Neural progenitor cell (in vitro differentiated cells): Measurements from ENCODE around the gene RYR3. TPM values are rescaled to one million over a fixed set of nuclear protein-coding genes. Genes with fewer than 3 reads are reported as not detected.

Source experiments
- DNase-seq: peaks from one replicate; pipeline ENCODE4 v3.0.0-alpha.2; 2016; ENCODE audit warnings: low spot score
- H2AFZ ChIP-seq: fragments of 200-600 bp; sonication (generic); replicated peaks from 2 replicates; pipeline ENCODE4 v1.6.1; 2016; ENCODE audit warnings: antibody characterized with exemption
- H3F3A ChIP-seq: fragments of 200-600 bp; sonication (generic); 2 replicates; pipeline ENCODE4 v1.6.1; 2016; ENCODE audit warnings: antibody characterized with exemption, low read depth
- H3K27ac ChIP-seq: fragments of 200-600 bp; sonication (generic); 2 replicates; pipeline ENCODE4 v1.5.1; 2016; ENCODE audit warnings: mild to moderate bottlenecking
- H3K27me3 ChIP-seq: fragments of 200-600 bp; sonication (generic); 2 replicates; pipeline ENCODE4 v1.6.1; 2016; ENCODE audit warnings: mild to moderate bottlenecking, moderate library complexity
- H3K36me3 ChIP-seq: fragments of 200-600 bp; sonication (generic); 2 replicates; pipeline ENCODE4 v1.5.1; 2016
- H3K4me1 ChIP-seq: fragments of 200-600 bp; sonication (generic); 2 replicates; pipeline ENCODE4 v1.6.1; 2016; ENCODE audit warnings: mixed run types
- H3K4me2 ChIP-seq: fragments of 200-600 bp; sonication (generic); 2 replicates; pipeline ENCODE4 v1.6.1; 2016
- H3K4me3 ChIP-seq: fragments of 200-600 bp; sonication (generic); 2 replicates; pipeline ENCODE4 v1.5.1; 2016
- H3K79me2 ChIP-seq: fragments of 200-600 bp; sonication (generic); 2 replicates; pipeline ENCODE4 v1.6.1; 2016; ENCODE audit warnings: low read depth
- H3K9ac ChIP-seq: fragments of 200-600 bp; sonication (generic); 2 replicates; pipeline ENCODE4 v1.6.1; 2016
- H3K9me3 ChIP-seq: fragments of 200-600 bp; sonication (generic); 2 replicates; pipeline ENCODE4 v1.5.1; 2016; ENCODE audit warnings: low read depth
- H4K20me1 ChIP-seq: fragments of 200-600 bp; sonication (generic); 2 replicates; pipeline ENCODE4 v1.6.1; 2016; ENCODE audit warnings: low read depth
- H3K27ac Mint-ChIP-seq: 3 replicates; pipeline ENCODE4 v1.8.0; 2021; ENCODE audit warnings: mixed read lengths
- H3K27me3 Mint-ChIP-seq: 2 replicates; pipeline ENCODE4 v1.8.0; 2022; ENCODE audit warnings: low read depth, mild to moderate bottlenecking, inconsistent platforms, moderate library complexity, mixed read lengths; ENCODE audit not compliant: insufficient read depth
- H3K36me3 Mint-ChIP-seq: 3 replicates; pipeline ENCODE4 v1.8.0; 2021; ENCODE audit warnings: mixed read lengths
- H3K4me1 Mint-ChIP-seq: 3 replicates; pipeline ENCODE4 v1.8.0; 2021; ENCODE audit warnings: mixed read lengths
- H3K4me3 Mint-ChIP-seq: 3 replicates; pipeline ENCODE4 v1.8.0; 2021; ENCODE audit warnings: mild to moderate bottlenecking, moderate library complexity, mixed read lengths
- H3K9me3 Mint-ChIP-seq: 3 replicates; pipeline ENCODE4 v1.8.0; 2020; ENCODE audit warnings: mixed read lengths
- EZH2 ChIP-seq: fragments of 200-600 bp; sonication (generic); IDR thresholded peaks from 2 replicates; pipeline ENCODE4 v1.6.1; 2017; ENCODE audit warnings: antibody characterized with exemption, mild to moderate bottlenecking, moderate library complexity
- EZH2phosphoT487 ChIP-seq: fragments of 200-600 bp; sonication (generic); IDR thresholded peaks from 2 replicates; pipeline ENCODE4 v1.6.1; 2017; ENCODE audit warnings: antibody characterized with exemption
- total RNA-seq: library from RNA; depleted of rRNA; stranded (reverse); fragments of >200 nt; gene quantifications from 2 replicates; pipeline ENCODE4 v1.2.3, GENCODE V29; 2015; ENCODE audit warnings: low replicate concordance
- TF ChIP-seq, protein P1 (sequence below): fragments of 200-600 bp; sonication (generic); IDR thresholded peaks from 2 replicates; pipeline ENCODE4 v1.5.1; 2017; ENCODE audit warnings: antibody characterized with exemption, mild to moderate bottlenecking

The RYR3 gene
- total RNA-seq, 1 donor from 2014 or later = 2.1 TPM

DNA sequence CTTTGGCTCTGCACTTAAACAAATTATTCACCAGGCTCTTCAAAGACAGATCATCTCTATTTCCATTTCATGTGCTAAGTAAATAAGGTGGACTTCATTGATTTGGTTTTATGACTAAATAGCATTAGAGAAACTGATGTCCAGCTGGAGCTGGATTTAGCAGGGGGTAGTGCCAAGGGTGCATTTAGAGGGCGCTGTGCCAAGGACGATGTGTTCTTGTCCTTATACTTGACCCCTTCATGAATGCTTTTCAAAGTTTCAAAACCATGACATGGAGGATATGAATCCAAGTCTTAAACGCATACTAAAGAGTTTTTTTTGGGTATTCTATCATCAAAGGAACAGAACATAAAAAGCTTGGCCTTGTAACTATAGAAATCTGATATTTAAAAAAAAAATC, 233.2 kb downstream of the RYR3 start:
- Mint-ChIP-seq H3K36me3 (no peaks in the 10 kb centered on the region), H3K9me3 (no peaks in the 10 kb centered on the region), H3K4me1 (no peaks in the 10 kb centered on the region), H3K27me3 (peaks cover 3% of the 10 kb centered on the region), H3K4me3 (no peak overlapping the region), H3K27ac (no peak overlapping the region)
- Histone ChIP-seq H3K4me2 (no peak overlapping the region), H2AFZ (no peak overlapping the region), H3K36me3 (no peaks in the 10 kb centered on the region), H3K4me3 (no peak overlapping the region), H3K27ac (no peak overlapping the region), H3F3A (no peaks in the 10 kb centered on the region), H3K9ac (no peak overlapping the region), H4K20me1 (no peaks in the 10 kb centered on the region), H3K4me1 (peaks cover 16% of the 10 kb centered on the region), H3K27me3 (no peaks in the 10 kb centered on the region), H3K9me3 (no peaks in the 10 kb centered on the region), H3K79me2 (no peaks in the 10 kb centered on the region)
- DNase-seq = no peak
- TF ChIP-seq EZH2 = no peak
- TF ChIP-seq, protein P1, sequence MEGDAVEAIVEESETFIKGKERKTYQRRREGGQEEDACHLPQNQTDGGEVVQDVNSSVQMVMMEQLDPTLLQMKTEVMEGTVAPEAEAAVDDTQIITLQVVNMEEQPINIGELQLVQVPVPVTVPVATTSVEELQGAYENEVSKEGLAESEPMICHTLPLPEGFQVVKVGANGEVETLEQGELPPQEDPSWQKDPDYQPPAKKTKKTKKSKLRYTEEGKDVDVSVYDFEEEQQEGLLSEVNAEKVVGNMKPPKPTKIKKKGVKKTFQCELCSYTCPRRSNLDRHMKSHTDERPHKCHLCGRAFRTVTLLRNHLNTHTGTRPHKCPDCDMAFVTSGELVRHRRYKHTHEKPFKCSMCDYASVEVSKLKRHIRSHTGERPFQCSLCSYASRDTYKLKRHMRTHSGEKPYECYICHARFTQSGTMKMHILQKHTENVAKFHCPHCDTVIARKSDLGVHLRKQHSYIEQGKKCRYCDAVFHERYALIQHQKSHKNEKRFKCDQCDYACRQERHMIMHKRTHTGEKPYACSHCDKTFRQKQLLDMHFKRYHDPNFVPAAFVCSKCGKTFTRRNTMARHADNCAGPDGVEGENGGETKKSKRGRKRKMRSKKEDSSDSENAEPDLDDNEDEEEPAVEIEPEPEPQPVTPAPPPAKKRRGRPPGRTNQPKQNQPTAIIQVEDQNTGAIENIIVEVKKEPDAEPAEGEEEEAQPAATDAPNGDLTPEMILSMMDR = no peak
- no peak for TF ChIP-seq EZH2phosphoT487

DNA sequence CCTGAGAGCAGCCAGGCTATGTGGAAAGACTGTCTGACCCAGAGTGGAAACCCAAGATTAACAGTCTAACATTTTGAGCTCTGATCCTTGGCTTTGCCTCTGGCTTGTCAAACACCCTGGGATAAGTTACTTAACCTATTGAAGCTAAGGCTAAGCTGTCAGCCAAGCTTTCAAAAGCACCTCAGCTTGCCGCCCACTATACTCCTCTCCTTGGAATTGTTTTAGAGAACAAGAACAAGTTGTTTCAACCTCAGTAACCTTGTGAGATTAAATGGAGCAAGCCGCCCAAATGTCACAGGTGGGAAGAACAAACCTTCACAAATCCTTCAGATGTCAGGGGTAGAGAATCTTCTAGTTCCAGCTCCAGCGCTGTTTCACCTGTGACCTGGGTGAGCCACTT, 235.1 kb downstream of the RYR3 start:
- Histone ChIP-seq H3K9me3 (no peaks in the 10 kb centered on the region), H3K4me2 (no peak overlapping the region), H3K9ac (no peak overlapping the region), H3K79me2 (no peaks in the 10 kb centered on the region), H4K20me1 (no peaks in the 10 kb centered on the region), H3K4me1 (peaks cover 16% of the 10 kb centered on the region), H3K27me3 (no peaks in the 10 kb centered on the region), H3F3A (no peaks in the 10 kb centered on the region), H3K36me3 (no peaks in the 10 kb centered on the region), H3K27ac (no peak overlapping the region), H3K4me3 (no peak overlapping the region), H2AFZ (no peak overlapping the region)
- Mint-ChIP-seq H3K4me3 (no peak overlapping the region), H3K36me3 (no peaks in the 10 kb centered on the region), H3K27ac (no peak overlapping the region), H3K27me3 (peaks cover 3% of the 10 kb centered on the region), H3K4me1 (no peaks in the 10 kb centered on the region), H3K9me3 (no peaks in the 10 kb centered on the region)
- peak; percentile 14 for DNase-seq
- TF ChIP-seq EZH2 (no peak), EZH2phosphoT487 (no peak)
- TF ChIP-seq, protein P1 = no peak

DNA sequence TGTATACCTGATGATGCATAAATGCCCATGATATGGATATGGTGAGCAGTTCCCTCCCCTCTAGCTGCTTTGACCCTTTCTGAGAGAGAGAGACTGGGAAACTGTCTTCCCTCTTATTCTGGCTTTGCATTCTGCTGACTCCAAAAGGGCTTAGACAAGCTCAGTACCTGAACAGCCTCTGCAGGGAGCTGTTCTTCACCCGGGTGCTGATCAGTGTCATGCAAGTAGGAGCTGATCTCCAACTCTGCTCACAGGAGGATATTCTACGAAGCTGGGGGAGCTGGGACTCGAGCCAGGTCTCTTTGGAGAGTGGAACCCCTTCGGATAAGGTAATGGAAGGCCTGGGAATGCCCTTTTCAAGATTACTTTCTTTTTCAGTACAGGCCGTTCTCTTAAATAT, 237.1 kb downstream of the RYR3 start:
- Mint-ChIP-seq H3K36me3 (no peaks in the 10 kb centered on the region), H3K27me3 (peaks cover 3% of the 10 kb centered on the region), H3K4me3 (no peak overlapping the region), H3K9me3 (no peaks in the 10 kb centered on the region), H3K4me1 (no peaks in the 10 kb centered on the region), H3K27ac (no peak overlapping the region)
- H3K4me1 ChIP-seq = peaks cover 7% of the 10 kb centered on the region
- no peak for TF ChIP-seq EZH2phosphoT487
- no peak for TF ChIP-seq EZH2
- TF ChIP-seq, protein P1 = no peak
- H3K27me3 ChIP-seq = no peaks in the 10 kb centered on the region
- no peaks in the 10 kb centered on the region for H4K20me1 ChIP-seq
- H3K4me3 ChIP-seq = no peak overlapping the region
- no peak overlapping the region for H3K4me2 ChIP-seq
- H3K79me2 ChIP-seq = no peaks in the 10 kb centered on the region
- H3K27ac ChIP-seq = no peak overlapping the region
- H2AFZ ChIP-seq = no peak overlapping the region
- peak; percentile 79 for DNase-seq
- no peak overlapping the region for H3K9ac ChIP-seq
- H3K9me3 ChIP-seq = no peaks in the 10 kb centered on the region
- H3F3A ChIP-seq = no peaks in the 10 kb centered on the region
- H3K36me3 ChIP-seq = no peaks in the 10 kb centered on the region

DNA sequence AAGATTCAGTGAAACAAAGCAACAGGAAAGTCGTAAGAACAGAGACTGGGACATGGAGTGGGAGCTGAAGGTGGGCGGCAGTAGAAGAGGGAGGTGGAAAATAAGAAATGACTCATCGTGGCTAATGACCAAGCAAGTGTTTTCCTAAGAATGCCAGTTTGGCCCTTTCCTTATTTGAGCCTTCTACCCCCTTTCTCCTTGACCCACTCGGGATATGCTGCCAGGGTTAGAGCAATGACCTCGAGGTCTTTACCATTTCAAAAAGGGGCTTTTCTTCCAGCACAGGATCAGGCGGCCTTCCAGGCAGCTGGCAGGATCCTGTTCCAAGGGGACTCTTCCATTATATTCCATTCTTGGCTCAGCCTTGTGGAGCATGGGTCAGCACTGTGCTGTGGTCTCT, 241.1 kb downstream of the RYR3 start:
- H3K27me3 Mint-ChIP-seq = peaks cover under 1% of the 10 kb centered on the region
- Histone ChIP-seq H3K79me2 (no peaks in the 10 kb centered on the region), H3K27ac (no peak overlapping the region), H3K9me3 (no peaks in the 10 kb centered on the region), H3K9ac (no peak overlapping the region), H2AFZ (no peak overlapping the region), H4K20me1 (no peaks in the 10 kb centered on the region), H3K36me3 (no peaks in the 10 kb centered on the region), H3K4me1 (no peaks in the 10 kb centered on the region), H3F3A (no peaks in the 10 kb centered on the region), H3K4me3 (no peak overlapping the region), H3K4me2 (no peak overlapping the region), H3K27me3 (no peaks in the 10 kb centered on the region)
- no peak for DNase-seq
- no peaks in the 10 kb centered on the region for H3K9me3 Mint-ChIP-seq
- H3K4me1 Mint-ChIP-seq = no peaks in the 10 kb centered on the region
- H3K27ac Mint-ChIP-seq = peak overlapping the region; percentile 34
- no peak overlapping the region for H3K4me3 Mint-ChIP-seq
- TF ChIP-seq EZH2 (no peak), EZH2phosphoT487 (no peak)
- TF ChIP-seq, protein P1 = no peak
- H3K36me3 Mint-ChIP-seq = no peaks in the 10 kb centered on the region
